K562 (cell line): ENCODE measurements around the gene VEZF1. TPM values are rescaled to one million over a fixed set of nuclear protein-coding genes. Genes with fewer than 3 reads are reported as not detected.

Experiments used
- ARID4B ChIP-seq: sonication (generic); formaldehyde crosslinking; IDR thresholded peaks from 2 replicates; pipeline ENCODE4 v1.8.0; 2022; ENCODE audit warnings: mild to moderate bottlenecking, missing genetic modification reagents
- BDP1 ChIP-seq: IDR thresholded peaks from 3 replicates; pipeline ENCODE4 v1.6.1; 2011; ENCODE audit not compliant: insufficient read length, insufficient read depth
- COPS2 ChIP-seq: fragments of 450-650 bp; conservative IDR thresholded peaks from 2 replicates; pipeline ENCODE4 v1.6.1; 2016; ENCODE audit warnings: mild to moderate bottlenecking, moderate library complexity
- E2F6 ChIP-seq, 2 experiments: IDR thresholded peaks; 2 replicates each; pipeline ENCODE4 v1.6.1; 2011; ENCODE audit warnings: borderline replicate concordance in 1 of 2, control low read depth in 1 of 2, low read depth in 1 of 2, low read length in 1 of 2, mild to moderate bottlenecking in 1 of 2, mixed read lengths in 1 of 2, moderate library complexity in 1 of 2; ENCODE audit not compliant: insufficient read depth in 1 of 2, insufficient read length in 1 of 2, poor library complexity in 1 of 2, severe bottlenecking in 1 of 2; ENCODE audit errors: extremely low read depth in 1 of 2
- FOSL1 ChIP-seq: fragments of 200-800 bp; sonication (Bioruptor generic); conservative IDR thresholded peaks from 2 replicates; pipeline ENCODE4 v1.6.1; 2016; ENCODE audit warnings: missing genetic modification characterization, missing compliant biosample characterization
- HMGN3 ChIP-seq: IDR thresholded peaks from 2 replicates; pipeline ENCODE4 v1.6.1; 2011; ENCODE audit warnings: borderline replicate concordance, low read depth, mild to moderate bottlenecking, mixed read lengths, low read length; ENCODE audit not compliant: insufficient read length; ENCODE audit errors: extremely low read depth
- L3MBTL2 ChIP-seq: fragments of 450-650 bp; IDR thresholded peaks from 2 replicates; pipeline ENCODE4 v1.6.1; 2016; ENCODE audit warnings: mild to moderate bottlenecking, moderate library complexity
- NKRF ChIP-seq: fragments of 450-650 bp; IDR thresholded peaks from 2 replicates; pipeline ENCODE4 v1.6.1; 2016; ENCODE audit warnings: borderline replicate concordance
- RBBP5 ChIP-seq: fragments of 200-600 bp; sonication (generic); IDR thresholded peaks from 2 replicates; pipeline ENCODE4 v1.6.1; 2012; ENCODE audit warnings: borderline replicate concordance, mild to moderate bottlenecking, low read length, control low read depth, inconsistent platforms; ENCODE audit not compliant: insufficient read depth, poor library complexity, severe bottlenecking
- ZBTB2 ChIP-seq: fragments of 450-650 bp; IDR thresholded peaks from 2 replicates; pipeline ENCODE4 v1.6.1; 2016; ENCODE audit warnings: antibody characterized with exemption
- polyA plus RNA-seq, 8 experiments: library from polyadenylated mRNA; depleted of rRNA in 4 of 8; stranded (reverse) in 5 of 8; unstranded in 3 of 8; fragments of >200 nt; fragmentation: Nextera tagmentation in 2 of 8; fragmentation: Illumina TruSeq in 1 of 8; extraction: Ambion mirVana in 2 of 8; extraction: Trizol in 1 of 8; gene quantifications; 2 replicates each; pipeline versions ENCODE4 v1.2.1 to v1.2.3, GENCODE V29; 2011 to 2014; ENCODE audit warnings: inconsistent platforms in 1 of 8, missing spikeins in 1 of 8
- total RNA-seq, 7 experiments: library from RNA; depleted of rRNA in 6 of 7; stranded (reverse); fragments of >200 nt in 6 of 7; fragmentation: Illumina TruSeq in 2 of 7; extraction: Trizol in 2 of 7; gene quantifications; 2 replicates each; pipeline versions ENCODE4 v1.2.1 to v1.2.3, GENCODE V29; 2011 to 2021; ENCODE audit warnings: low replicate concordance in 1 of 7
- TF ChIP-seq, protein P1 (sequence below): fragments of 250-450 bp; sonication (Bioruptor Pico); IDR thresholded peaks from 2 replicates; pipeline ENCODE4 v1.5.0; 2021
- TF ChIP-seq, protein P2 (sequence below): fragments of 250-450 bp; sonication (Bioruptor Pico); IDR thresholded peaks from 2 replicates; pipeline ENCODE4 v1.4.0; 2020; ENCODE audit warnings: mild to moderate bottlenecking, moderate library complexity, borderline replicate concordance

VEZF1 gene
- total and polyA plus RNA-seq, 9 of the 15 experiments (the other 6 are each of a cell fraction or from before 2014, with no cell fraction given) = 9.5 to 33.4 (median 22.1) TPM

GRCh38 chr17:57987581-57988300 is at the start of gene VEZF1 (continued):
- TF ChIP-seq, protein P1, sequence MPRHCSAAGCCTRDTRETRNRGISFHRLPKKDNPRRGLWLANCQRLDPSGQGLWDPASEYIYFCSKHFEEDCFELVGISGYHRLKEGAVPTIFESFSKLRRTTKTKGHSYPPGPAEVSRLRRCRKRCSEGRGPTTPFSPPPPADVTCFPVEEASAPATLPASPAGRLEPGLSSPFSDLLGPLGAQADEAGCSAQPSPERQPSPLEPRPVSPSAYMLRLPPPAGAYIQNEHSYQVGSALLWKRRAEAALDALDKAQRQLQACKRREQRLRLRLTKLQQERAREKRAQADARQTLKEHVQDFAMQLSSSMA (CRISPR knock-in tag) = no peak
- TF ChIP-seq HMGN3 (peak; percentile 33), FOSL1 (peak; percentile 3; the same call in 1 of the 2 replicates), L3MBTL2 (0 out of 2 replicates have a peak, but pooled peaks have one; percentile 29), NKRF (peak; percentile 68; the same call in 1 of the 2 replicates), COPS2 (no peak), BDP1 (no peak), E2F6 (IDR thresholded peaks at IDR 0.05; ENCODE audit: borderline replicate concordance in 1 of 2, extremely low read depth in 1 of 2, insufficient read depth in 1 of 2, insufficient read length in 1 of 2, low read depth in 1 of 2, low read length in 1 of 2, poor library complexity in 1 of 2, severe bottlenecking in 1 of 2) (no peak), RBBP5 (peak; percentile 89), ARID4B (CRISPR knock-in tag) (0 out of 2 replicates have a peak, but pooled peaks have one; percentile 41), ZBTB2 (no peak)
- TF ChIP-seq, protein P2, sequence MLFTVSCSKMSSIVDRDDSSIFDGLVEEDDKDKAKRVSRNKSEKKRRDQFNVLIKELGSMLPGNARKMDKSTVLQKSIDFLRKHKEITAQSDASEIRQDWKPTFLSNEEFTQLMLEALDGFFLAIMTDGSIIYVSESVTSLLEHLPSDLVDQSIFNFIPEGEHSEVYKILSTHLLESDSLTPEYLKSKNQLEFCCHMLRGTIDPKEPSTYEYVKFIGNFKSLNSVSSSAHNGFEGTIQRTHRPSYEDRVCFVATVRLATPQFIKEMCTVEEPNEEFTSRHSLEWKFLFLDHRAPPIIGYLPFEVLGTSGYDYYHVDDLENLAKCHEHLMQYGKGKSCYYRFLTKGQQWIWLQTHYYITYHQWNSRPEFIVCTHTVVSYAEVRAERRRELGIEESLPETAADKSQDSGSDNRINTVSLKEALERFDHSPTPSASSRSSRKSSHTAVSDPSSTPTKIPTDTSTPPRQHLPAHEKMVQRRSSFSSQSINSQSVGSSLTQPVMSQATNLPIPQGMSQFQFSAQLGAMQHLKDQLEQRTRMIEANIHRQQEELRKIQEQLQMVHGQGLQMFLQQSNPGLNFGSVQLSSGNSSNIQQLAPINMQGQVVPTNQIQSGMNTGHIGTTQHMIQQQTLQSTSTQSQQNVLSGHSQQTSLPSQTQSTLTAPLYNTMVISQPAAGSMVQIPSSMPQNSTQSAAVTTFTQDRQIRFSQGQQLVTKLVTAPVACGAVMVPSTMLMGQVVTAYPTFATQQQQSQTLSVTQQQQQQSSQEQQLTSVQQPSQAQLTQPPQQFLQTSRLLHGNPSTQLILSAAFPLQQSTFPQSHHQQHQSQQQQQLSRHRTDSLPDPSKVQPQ = no peak
